ENCODE data around the gene NSD2. TPM values are rescaled to one million over a fixed set of nuclear protein-coding genes. Genes with fewer than 3 reads are reported as not detected.

The NSD2 gene
- total RNA-seq, 1 donor, result 67.8 TPM

DNA sequence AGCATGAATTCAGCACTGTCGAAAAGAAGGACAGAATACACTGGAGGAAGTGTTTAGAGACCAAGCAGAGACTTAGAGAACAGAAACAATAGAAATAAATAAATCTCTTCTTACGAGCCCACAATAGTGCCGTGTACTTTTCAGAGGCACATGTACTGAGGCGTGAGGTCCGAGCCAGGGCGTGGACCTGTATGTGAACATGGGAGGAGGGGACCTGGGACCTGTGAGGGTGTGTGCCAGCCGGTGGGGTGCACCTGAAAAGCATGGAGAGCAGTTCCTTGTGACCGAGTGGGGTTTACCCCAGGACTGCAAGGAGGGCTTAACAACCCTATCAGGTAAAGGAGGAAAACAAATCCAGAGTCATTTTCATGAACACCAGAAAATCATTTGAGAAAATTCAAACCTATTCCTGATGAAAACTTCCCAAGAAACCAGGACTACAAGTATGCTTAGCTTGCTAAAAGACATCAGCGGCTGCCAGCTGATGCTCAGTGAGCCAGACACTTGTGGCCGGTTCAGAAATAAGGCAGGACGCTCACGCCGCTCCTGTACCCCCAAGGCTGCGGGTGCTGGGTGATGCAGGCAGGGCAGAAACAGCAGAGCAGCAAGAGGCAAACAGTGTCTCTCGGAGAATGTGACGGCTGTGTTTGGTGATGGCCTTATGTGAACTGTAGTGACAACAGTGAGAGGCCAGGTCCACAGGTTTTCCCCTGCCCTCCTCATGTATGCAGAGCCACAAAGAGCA, 100.4 kb downstream of the NSD2 start:
- DNase-seq (ENCODE audit: low read depth), result no peak
- no peak overlapping the region for H3K4me3 ChIP-seq (ENCODE audit: low read depth, low read length)
- no peak for TF ChIP-seq CTCF (IDR thresholded peaks at IDR 0.05; ENCODE audit: insufficient read depth, low read depth, low read length)

DNA sequence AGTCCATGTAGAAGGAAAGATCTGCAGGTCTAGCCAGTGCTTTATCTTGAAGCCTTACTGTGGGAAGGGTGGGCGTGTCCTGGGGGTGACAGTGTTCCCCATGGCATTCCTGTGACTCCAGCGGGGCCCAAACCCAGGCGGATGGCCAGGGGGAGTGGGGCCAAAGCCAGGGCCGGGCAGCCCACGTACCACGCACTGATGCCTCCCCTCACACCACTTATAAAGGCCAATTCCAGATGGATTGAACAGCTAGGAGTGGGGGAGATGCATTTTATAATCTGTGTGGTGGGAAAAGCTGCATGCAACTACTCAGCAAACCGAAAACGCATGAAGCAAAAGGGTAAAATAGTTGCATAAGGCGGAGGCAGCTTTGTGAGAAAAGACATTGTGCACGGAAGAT, 101.2 kb downstream of the NSD2 start:
- no peak for DNase-seq (ENCODE audit: low read depth)
- TF ChIP-seq CTCF (IDR thresholded peaks at IDR 0.05; ENCODE audit: insufficient read depth, low read depth, low read length), result no peak
- H3K4me3 ChIP-seq (ENCODE audit: low read depth, low read length), result no peak overlapping the region

DNA sequence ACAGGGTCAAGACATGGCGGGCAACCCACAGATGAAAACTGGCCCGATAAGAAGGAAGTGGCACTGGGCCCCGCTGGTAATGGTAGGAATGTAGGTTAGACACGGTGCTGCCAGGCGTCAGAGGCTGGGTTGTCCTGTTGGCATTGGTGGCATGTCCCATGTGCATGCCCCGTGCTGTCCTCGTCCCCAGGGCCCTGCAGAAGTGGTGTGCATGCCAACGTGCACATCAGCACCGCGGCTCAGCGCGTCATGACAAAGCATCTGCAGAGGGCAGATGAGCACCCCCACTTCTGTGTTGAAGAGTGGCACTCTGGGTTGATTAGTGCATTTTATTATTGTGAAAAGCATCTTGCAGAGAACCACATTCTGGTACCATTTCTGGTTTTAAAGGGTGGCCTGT, 102.0 kb downstream of the NSD2 start:
- no peak for TF ChIP-seq CTCF (IDR thresholded peaks at IDR 0.05; ENCODE audit: insufficient read depth, low read depth, low read length)
- no peak for DNase-seq (ENCODE audit: low read depth)
- H3K4me3 ChIP-seq (ENCODE audit: low read depth, low read length), result no peak overlapping the region

- no peak for TF ChIP-seq CTCF (IDR thresholded peaks at IDR 0.05; ENCODE audit: insufficient read depth, low read depth, low read length)
- H3K4me3 ChIP-seq (ENCODE audit: low read depth, low read length), result no peak overlapping the region
Measured at GRCh38 chr4:1973661-1974060, 102.5 kb downstream of the NSD2 start.

GRCh38 chr4:1974840-1975239, 103.6 kb downstream of the NSD2 start:
- DNase-seq (ENCODE audit: low read depth), result no peak
- H3K4me3 ChIP-seq (ENCODE audit: low read depth, low read length), result no peak overlapping the region
- TF ChIP-seq CTCF (IDR thresholded peaks at IDR 0.05; ENCODE audit: insufficient read depth, low read depth, low read length), result no peak

More at GRCh38 chr4:1973661-1974060, 102.5 kb downstream of the NSD2 start:
- DNase-seq (ENCODE audit: low read depth), result no peak

- DNase-seq (ENCODE audit: low read depth), result no peak
- TF ChIP-seq CTCF (IDR thresholded peaks at IDR 0.05; ENCODE audit: insufficient read depth, low read depth, low read length), result no peak
- H3K4me3 ChIP-seq (ENCODE audit: low read depth, low read length), result no peak overlapping the region
Measured at GRCh38 chr4:1975391-1975801, 104.2 kb downstream of the NSD2 start.

- TF ChIP-seq CTCF (IDR thresholded peaks at IDR 0.05; ENCODE audit: insufficient read depth, low read depth, low read length), result no peak
- H3K4me3 ChIP-seq (ENCODE audit: low read depth, low read length), result no peak overlapping the region
- DNase-seq (ENCODE audit: low read depth), result no peak
Measured at GRCh38 chr4:1975880-1976279, 104.7 kb downstream of the NSD2 start.
